Erythroblast (primary cell): ENCODE data around the gene PDE3A.

Source experiments
- GATA1 ChIP-seq: IDR thresholded peaks from 2 replicates; pipeline ENCODE4 v1.6.1; 2011; ENCODE audit warnings: low read depth, mild to moderate bottlenecking, control low read depth, low read length, moderate library complexity
- POLR2A ChIP-seq: IDR thresholded peaks from 2 replicates; pipeline ENCODE4 v1.6.1; 2011; ENCODE audit warnings: mild to moderate bottlenecking, low read length

DNA sequence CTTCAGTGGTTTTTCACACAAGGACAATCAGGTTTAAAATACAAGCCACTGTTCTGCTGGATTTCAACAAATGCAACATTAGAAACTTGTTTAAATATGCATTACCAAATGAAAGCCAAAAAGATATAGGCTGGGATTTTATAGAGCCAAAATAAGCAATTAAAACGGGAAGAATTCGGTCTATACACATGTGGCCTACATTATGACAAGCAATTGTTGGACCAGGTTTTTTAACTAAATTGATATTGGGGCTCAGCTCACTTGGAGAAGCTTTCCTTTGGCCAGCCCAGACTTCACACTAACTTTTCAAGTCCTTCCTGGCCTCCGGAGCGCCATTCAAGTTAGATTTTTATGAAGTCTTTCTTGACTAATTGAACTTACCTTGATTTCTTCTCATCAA lies 16.9 kb upstream of the PDE3A start:
- TF ChIP-seq POLR2A (no peak), GATA1 (no peak)
